Fibroblast of the aortic adventitia (primary cell): ENCODE measurements around the gene SLC12A6. TPM values are rescaled to one million over a fixed set of nuclear protein-coding genes. Genes with fewer than 3 reads are reported as not detected.
A peak's percentile ranks its signal among the peaks of the same experiment; 100 is the strongest.

Experiments
- DNase-seq: peaks from one replicate; pipeline ENCODE4 v3.0.0-alpha.2; 2010; ENCODE audit warnings: low read depth
- H3K4me3 ChIP-seq: 2 replicates; pipeline ENCODE4 v1.5.1; 2011; ENCODE audit warnings: low read depth, mild to moderate bottlenecking, control low read depth, low read length, moderate library complexity
- total RNA-seq: library from RNA; depleted of rRNA; stranded (reverse); fragments of >200 nt; gene quantifications from 2 replicates; pipeline ENCODE4 v1.2.3, GENCODE V29; 2012; ENCODE audit warnings: low replicate concordance
- TF ChIP-seq, protein P1 (sequence below): IDR thresholded peaks from 2 replicates; pipeline ENCODE4 v1.5.1; 2011; ENCODE audit warnings: mild to moderate bottlenecking, low read length, control low read depth, inconsistent platforms; ENCODE audit not compliant: insufficient read depth

The SLC12A6 gene
- total RNA-seq, 1 donor, result 47.3 TPM

DNA sequence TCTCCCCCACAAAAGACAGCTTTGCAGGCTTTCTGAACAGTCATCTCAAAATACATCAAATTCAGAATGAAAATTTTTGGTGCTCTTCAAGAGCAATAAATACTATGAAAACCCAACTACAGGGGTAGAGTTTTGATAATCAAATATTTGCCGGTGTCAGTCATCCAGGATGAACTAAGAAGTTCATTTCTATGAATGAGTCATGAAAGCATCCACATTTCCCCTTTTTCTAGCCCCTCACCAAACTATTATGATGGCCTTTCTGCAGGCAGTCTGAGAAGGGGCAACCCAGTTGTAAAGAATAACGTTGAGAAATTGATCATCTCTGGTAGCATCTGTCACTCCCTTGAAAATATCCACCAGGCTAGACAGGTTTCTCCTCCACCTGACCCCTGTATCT lies 32.5 kb upstream of the SLC12A6 start:
- no peak for DNase-seq
- no peak overlapping the region for H3K4me3 ChIP-seq
- TF ChIP-seq, protein P1, sequence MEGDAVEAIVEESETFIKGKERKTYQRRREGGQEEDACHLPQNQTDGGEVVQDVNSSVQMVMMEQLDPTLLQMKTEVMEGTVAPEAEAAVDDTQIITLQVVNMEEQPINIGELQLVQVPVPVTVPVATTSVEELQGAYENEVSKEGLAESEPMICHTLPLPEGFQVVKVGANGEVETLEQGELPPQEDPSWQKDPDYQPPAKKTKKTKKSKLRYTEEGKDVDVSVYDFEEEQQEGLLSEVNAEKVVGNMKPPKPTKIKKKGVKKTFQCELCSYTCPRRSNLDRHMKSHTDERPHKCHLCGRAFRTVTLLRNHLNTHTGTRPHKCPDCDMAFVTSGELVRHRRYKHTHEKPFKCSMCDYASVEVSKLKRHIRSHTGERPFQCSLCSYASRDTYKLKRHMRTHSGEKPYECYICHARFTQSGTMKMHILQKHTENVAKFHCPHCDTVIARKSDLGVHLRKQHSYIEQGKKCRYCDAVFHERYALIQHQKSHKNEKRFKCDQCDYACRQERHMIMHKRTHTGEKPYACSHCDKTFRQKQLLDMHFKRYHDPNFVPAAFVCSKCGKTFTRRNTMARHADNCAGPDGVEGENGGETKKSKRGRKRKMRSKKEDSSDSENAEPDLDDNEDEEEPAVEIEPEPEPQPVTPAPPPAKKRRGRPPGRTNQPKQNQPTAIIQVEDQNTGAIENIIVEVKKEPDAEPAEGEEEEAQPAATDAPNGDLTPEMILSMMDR, result no peak

DNA sequence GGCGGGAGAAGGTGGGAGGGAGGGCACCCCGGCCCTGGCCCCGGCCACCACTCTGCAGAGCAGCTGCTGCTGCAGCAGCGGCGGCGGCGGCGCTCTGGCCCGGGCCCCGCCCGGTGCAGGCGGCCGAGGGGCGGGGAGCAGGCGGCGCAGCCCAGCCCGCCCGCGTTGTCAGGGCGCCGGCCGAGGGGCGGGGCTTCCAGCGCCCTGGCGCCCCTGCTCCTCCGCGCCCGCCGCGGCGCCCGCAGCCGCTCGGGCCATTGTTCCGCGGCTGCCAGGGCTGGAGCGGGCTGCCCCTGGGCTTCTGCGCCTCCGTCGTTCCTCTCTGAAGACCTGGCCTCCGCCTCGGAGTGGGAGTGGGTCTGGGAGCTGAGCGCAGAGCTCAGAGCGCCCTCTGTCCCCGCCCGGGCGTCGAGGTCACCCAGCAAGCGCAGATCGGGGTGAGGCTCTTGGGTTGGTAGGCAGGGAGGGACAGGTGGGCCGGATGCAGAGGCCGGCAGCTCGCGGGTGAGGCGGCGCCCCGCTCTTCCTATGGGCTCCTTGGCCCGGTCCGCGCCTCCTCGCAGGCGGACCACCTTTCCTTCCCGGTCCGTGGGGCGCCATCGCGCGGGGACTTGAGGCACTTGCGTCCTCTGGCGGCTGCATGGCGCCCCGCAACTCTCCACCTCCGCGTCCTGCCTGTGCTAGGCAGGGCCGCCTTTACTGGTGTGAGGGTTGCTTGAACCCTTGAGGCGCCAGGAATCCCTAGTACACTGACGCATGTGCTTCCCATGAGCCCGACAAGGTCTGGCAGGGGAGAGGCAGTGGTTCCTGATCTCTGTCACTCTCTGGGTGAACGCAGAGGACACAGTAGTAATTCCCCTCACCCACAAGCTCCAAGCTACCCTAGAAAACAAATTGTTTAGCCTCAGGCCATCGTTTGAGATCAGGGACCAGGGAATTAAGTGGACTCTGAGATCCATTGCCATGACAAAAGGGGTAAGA lies 29.8 kb upstream of the SLC12A6 start, which contains the start of gene LPCAT4:
TSS of gene LPCAT4 (minus strand) at position 96 of the 981 bp plus-strand sequence. CDS start 96 bp downstream, outside the sequence.
- peak within 1 kb of the TSS; percentile 92 for H3K4me3 ChIP-seq
- peak; percentile 82 for DNase-seq
- TF ChIP-seq, protein P1, result peak; percentile 93

DNA sequence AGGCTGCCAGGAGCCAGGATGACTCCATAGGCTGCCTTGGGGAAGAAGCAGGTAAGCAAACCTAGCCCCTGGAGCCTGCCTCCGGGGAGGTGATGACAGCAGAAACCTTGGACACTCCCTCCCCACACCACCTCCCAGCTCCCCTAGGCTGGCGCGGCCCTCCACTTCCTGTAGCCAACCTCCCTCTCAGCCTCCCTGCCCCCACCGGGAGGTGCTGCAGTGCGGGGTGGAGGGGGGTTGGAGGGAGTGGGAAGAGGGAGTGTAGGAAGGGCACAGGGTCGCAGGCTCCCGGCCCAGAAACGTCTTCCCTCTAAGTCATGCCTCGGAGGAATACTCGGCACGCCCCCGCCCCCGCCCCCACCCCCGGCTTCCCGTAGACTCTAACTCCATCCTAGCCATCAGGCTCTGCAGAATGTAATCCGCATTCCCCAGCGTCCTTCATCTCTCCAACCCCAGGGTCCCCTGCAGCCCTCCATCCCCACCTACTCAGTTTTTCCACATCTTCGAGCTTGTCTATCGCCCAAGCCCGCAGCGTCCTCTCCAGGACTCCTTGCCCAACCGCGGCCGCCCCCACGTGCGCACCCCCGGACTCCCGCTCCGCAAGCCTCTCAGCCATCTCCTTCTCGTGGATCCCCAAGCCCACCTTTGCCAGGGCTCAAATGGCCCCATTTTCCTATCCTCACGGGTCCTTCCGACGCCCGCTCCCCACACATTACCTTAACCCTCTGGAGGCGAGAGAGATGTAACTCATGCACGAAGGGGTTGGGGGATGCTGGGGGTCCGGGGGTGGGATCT lies 28.9 kb upstream of the SLC12A6 start:
- peak overlapping the region; percentile 88 for H3K4me3 ChIP-seq
- TF ChIP-seq, protein P1, result no peak
- peak; percentile 48 for DNase-seq

DNA sequence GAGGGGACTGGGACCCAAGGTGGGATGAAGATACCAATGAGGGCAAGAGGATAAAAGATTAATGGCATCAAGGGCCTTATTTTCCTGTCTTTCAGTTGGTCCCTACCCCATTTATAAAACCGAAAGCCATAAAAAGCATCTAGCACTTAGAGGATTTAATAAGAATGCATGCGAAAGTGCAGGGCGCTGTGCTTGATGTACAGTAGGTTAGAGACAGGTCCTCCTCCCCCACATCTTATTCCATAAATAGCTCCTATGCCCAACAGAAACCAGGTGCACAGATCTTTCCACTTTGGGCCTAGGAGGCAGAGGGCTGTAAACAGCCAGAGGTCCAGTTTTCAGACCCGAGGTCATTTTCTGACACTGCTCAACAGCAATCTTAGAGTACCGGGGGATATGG lies 28.3 kb upstream of the SLC12A6 start:
- peak; percentile 5 for DNase-seq
- peak overlapping the region; percentile 88 for H3K4me3 ChIP-seq
- TF ChIP-seq, protein P1, result no peak

DNA sequence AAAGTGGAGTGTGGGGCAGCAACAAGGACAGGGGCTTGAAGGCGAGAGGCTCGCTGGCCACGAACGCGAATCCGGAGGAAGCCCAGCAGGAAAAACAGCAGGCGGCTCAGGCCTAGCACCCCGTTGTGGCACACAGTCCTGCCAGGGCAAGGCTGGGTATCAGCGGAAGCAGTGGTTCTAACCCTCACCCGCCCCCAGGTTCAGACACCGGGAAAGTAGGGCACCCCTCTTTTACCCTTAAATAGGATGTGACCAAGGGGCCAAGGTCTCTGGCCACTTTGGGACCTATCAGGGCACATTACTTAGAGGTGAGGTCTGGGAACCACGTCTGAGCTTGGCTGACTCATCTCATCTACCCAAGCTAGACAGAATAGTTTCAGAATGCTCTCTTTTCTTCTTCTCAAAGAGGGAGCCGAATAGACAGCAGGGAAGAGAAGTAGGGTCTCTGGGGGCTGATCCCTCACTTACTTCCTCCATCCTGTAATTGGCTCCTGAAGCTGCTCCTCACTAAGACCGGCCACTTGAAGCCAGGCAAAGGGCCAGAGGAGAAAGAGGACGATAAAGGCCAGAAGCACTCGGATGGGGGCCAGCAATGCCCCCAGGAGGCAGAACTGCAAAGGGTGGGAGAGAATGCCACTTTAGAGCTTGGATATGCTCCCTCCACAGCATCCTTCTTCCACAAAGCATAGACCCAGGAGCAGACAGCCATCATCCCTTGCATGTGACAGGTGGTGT lies 27.7 kb upstream of the SLC12A6 start:
- peak; percentile 35 for DNase-seq
- TF ChIP-seq, protein P1, result no peak
- H3K4me3 ChIP-seq, result peak overlapping the region; percentile 88

DNA sequence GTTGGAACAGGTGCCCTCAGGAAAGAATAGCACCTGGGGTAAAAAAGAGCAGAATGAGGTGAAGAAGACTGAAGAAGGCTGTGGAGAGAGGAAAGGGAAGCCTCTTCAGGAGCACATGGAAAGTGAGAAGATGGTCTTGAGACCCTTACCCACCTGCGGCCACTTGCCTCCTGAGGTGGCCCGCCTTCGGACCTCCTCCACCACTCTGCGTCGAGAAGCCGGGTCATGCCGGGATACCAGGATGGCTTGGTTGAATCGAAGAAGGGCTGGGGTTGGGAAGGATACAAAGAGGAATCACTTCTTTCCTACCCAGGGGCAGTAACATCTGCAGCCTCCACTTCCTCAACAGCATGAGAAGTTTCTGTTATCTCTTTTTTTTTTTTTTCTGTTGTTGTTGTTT lies 26.5 kb upstream of the SLC12A6 start:
- TF ChIP-seq, protein P1, result no peak
- DNase-seq, result no peak

More for the DNA sequence above, 26.5 kb upstream of the SLC12A6 start:
- no peak overlapping the region for H3K4me3 ChIP-seq
